ENCODE data around the gene CMTM7.

Gene CMTM7, protein sequence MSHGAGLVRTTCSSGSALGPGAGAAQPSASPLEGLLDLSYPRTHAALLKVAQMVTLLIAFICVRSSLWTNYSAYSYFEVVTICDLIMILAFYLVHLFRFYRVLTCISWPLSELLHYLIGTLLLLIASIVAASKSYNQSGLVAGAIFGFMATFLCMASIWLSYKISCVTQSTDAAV

DNA sequence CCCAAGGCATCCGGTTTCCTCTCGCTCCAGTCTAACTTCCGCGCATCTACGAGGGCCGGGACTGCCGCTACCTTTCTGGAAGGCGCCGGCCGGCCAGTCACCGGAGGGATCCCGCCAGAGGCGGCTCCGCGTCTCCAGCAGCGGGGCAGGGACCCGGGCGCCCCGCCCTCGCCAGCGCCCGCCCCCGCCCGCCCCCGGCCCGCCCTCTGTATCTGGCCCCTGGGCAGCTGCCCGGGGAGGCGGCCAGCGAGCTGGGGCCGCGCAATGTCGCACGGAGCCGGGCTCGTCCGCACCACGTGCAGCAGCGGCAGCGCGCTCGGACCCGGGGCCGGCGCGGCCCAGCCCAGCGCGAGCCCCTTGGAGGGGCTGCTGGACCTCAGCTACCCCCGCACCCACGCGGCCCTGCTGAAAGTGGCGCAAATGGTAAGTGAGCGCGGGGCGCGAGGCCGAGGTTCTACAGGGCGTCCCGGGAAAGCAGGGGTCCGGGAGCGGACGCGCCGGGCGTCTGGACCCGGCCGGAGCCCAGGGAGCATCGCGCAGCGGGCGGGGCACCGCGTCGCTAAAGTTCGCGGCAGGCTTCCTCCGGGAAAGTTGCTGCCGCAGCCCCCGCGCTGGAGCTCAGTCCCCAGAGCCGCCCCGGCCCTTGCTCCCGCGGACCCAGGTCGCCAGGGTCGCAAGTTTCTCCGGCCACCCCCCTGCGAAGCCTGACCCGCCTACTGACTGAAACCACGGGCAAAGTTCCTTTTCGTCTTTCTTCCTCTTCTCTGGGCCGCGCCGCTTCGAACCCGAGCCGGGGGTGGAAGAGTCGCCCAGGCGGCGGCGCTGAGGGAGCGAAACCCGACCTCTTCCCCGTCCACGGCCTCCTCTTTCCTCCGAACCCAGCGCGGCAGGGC, at the start of gene CMTM7:
Gene CMTM7 (plus strand): TSS at position 211 of the 893 bp plus-strand sequence. CDS start 54 bp downstream, at position 265.
- peak within 1 kb of the TSS; percentile 79 for H3K4me3 ChIP-seq (ENCODE audit: low read depth, low read length)
- H3K9ac ChIP-seq (ENCODE audit: low read depth, low read length): peak within 1 kb of the TSS; percentile 81
- H3K4me1 ChIP-seq (ENCODE audit: control insufficient read depth, insufficient read depth, low read length): peaks cover 5% of the 10 kb centered on the region
- H3K36me3 ChIP-seq (ENCODE audit: control insufficient read depth, insufficient read depth, low read length): no peaks in the 10 kb centered on the region
- H3K9me3 ChIP-seq (ENCODE audit: control insufficient read depth, insufficient read depth, low read length): no peaks in the 10 kb centered on the region
- peaks cover 9% of the 10 kb centered on the region for H3K27me3 ChIP-seq (ENCODE audit: control insufficient read depth, insufficient read depth, low read length)

GRCh38 chr3:32347343-32348125, 44.1 kb upstream of the CMTM7 start:
- no peak overlapping the region for H3K4me3 ChIP-seq (ENCODE audit: low read depth, low read length)
- peaks cover 13% of the 10 kb centered on the region for H3K4me1 ChIP-seq (ENCODE audit: control insufficient read depth, insufficient read depth, low read length)
- no peaks in the 10 kb centered on the region for H3K36me3 ChIP-seq (ENCODE audit: control insufficient read depth, insufficient read depth, low read length)
- no peaks in the 10 kb centered on the region for H3K9me3 ChIP-seq (ENCODE audit: control insufficient read depth, insufficient read depth, low read length)
- H3K27me3 ChIP-seq (ENCODE audit: control insufficient read depth, insufficient read depth, low read length): no peaks in the 10 kb centered on the region
- H3K9ac ChIP-seq (ENCODE audit: low read depth, low read length): no peak overlapping the region

DNA sequence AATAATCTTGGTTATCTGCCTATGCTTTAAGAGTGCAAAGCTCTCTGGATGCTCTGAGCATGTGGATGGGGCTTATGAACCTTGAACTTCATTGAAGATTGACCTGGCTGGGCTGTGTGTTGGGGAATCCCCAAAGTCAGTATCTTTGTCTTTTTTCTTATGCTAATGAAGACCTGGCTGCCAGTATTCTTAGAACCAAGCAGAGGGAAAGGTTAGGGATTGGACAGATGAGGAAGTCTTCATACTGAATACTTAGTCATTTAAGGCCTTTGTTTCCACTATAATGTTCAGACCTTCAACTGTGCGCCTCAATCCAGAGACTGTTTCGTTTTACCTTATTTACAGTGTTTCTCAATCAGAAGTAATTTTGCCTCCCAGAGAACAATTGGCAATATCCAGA, 42.5 kb upstream of the CMTM7 start:
- H3K9ac ChIP-seq (ENCODE audit: low read depth, low read length): no peak overlapping the region
- no peak overlapping the region for H3K4me3 ChIP-seq (ENCODE audit: low read depth, low read length)
- peaks cover 13% of the 10 kb centered on the region for H3K4me1 ChIP-seq (ENCODE audit: control insufficient read depth, insufficient read depth, low read length)
- no peaks in the 10 kb centered on the region for H3K9me3 ChIP-seq (ENCODE audit: control insufficient read depth, insufficient read depth, low read length)
- H3K36me3 ChIP-seq (ENCODE audit: control insufficient read depth, insufficient read depth, low read length): no peaks in the 10 kb centered on the region
- no peaks in the 10 kb centered on the region for H3K27me3 ChIP-seq (ENCODE audit: control insufficient read depth, insufficient read depth, low read length)

- no peak overlapping the region for H3K9ac ChIP-seq (ENCODE audit: low read depth, low read length)
- H3K4me1 ChIP-seq (ENCODE audit: control insufficient read depth, insufficient read depth, low read length): peaks cover 10% of the 10 kb centered on the region
Measured at GRCh38 chr3:32352563-32352962, 39.1 kb upstream of the CMTM7 start.

GRCh38 chr3:32353351-32353750, 38.3 kb upstream of the CMTM7 start:
- no peak overlapping the region for H3K4me3 ChIP-seq (ENCODE audit: low read depth, low read length)
- H3K9ac ChIP-seq (ENCODE audit: low read depth, low read length): no peak overlapping the region
- no peaks in the 10 kb centered on the region for H3K27me3 ChIP-seq (ENCODE audit: control insufficient read depth, insufficient read depth, low read length)
- H3K4me1 ChIP-seq (ENCODE audit: control insufficient read depth, insufficient read depth, low read length): peaks cover 7% of the 10 kb centered on the region
- H3K36me3 ChIP-seq (ENCODE audit: control insufficient read depth, insufficient read depth, low read length): no peaks in the 10 kb centered on the region
- H3K9me3 ChIP-seq (ENCODE audit: control insufficient read depth, insufficient read depth, low read length): no peaks in the 10 kb centered on the region

More at GRCh38 chr3:32352563-32352962, 39.1 kb upstream of the CMTM7 start:
- Histone ChIP-seq H3K4me3 (ENCODE audit: low read depth, low read length) (no peak overlapping the region), H3K9me3 (ENCODE audit: control insufficient read depth, insufficient read depth, low read length) (no peaks in the 10 kb centered on the region), H3K36me3 (ENCODE audit: control insufficient read depth, insufficient read depth, low read length) (no peaks in the 10 kb centered on the region), H3K27me3 (ENCODE audit: control insufficient read depth, insufficient read depth, low read length) (no peaks in the 10 kb centered on the region)

DNA sequence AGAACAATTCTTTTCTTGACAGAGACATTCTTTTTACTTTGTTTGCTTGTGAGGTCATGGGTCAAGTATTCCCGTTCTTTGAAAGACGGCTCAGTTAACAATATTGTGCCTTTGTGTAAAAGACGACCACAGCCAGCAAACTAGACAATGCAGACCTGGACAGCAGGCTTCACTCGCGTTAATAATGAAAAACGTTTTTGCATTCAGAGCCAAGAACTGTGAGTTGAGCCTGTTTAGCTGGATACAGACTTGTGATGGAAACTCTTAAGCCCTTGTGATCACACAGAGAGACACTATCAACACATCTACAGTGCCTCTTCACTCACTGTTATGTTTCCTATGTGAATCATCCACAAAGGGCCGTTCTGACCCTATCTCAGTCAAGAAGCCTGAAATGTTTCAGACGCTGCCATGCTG, 37.3 kb upstream of the CMTM7 start:
- Histone ChIP-seq H3K4me1 (ENCODE audit: control insufficient read depth, insufficient read depth, low read length) (peaks cover 4% of the 10 kb centered on the region), H3K27me3 (ENCODE audit: control insufficient read depth, insufficient read depth, low read length) (no peaks in the 10 kb centered on the region), H3K9me3 (ENCODE audit: control insufficient read depth, insufficient read depth, low read length) (no peaks in the 10 kb centered on the region), H3K36me3 (ENCODE audit: control insufficient read depth, insufficient read depth, low read length) (no peaks in the 10 kb centered on the region), H3K4me3 (ENCODE audit: low read depth, low read length) (no peak overlapping the region), H3K9ac (ENCODE audit: low read depth, low read length) (no peak overlapping the region)

GRCh38 chr3:32355751-32356291, 35.8 kb upstream of the CMTM7 start:
- Histone ChIP-seq H3K36me3 (ENCODE audit: control insufficient read depth, insufficient read depth, low read length) (no peaks in the 10 kb centered on the region), H3K9ac (ENCODE audit: low read depth, low read length) (no peak overlapping the region), H3K4me3 (ENCODE audit: low read depth, low read length) (no peak overlapping the region), H3K9me3 (ENCODE audit: control insufficient read depth, insufficient read depth, low read length) (no peaks in the 10 kb centered on the region), H3K27me3 (ENCODE audit: control insufficient read depth, insufficient read depth, low read length) (no peaks in the 10 kb centered on the region), H3K4me1 (ENCODE audit: control insufficient read depth, insufficient read depth, low read length) (peaks cover 2% of the 10 kb centered on the region)

- no peaks in the 10 kb centered on the region for H3K36me3 ChIP-seq (ENCODE audit: control insufficient read depth, insufficient read depth, low read length)
- H3K27me3 ChIP-seq (ENCODE audit: control insufficient read depth, insufficient read depth, low read length): no peaks in the 10 kb centered on the region
Measured at GRCh38 chr3:32359766-32360492, 31.7 kb upstream of the CMTM7 start.

GRCh38 chr3:32360493-32360827, 31.2 kb upstream of the CMTM7 start:
- Histone ChIP-seq H3K4me3 (ENCODE audit: low read depth, low read length) (no peak overlapping the region), H3K9me3 (ENCODE audit: control insufficient read depth, insufficient read depth, low read length) (no peaks in the 10 kb centered on the region), H3K27me3 (ENCODE audit: control insufficient read depth, insufficient read depth, low read length) (no peaks in the 10 kb centered on the region), H3K4me1 (ENCODE audit: control insufficient read depth, insufficient read depth, low read length) (peaks cover 2% of the 10 kb centered on the region), H3K9ac (ENCODE audit: low read depth, low read length) (no peak overlapping the region), H3K36me3 (ENCODE audit: control insufficient read depth, insufficient read depth, low read length) (no peaks in the 10 kb centered on the region)

More at GRCh38 chr3:32359766-32360492, 31.7 kb upstream of the CMTM7 start:
- no peaks in the 10 kb centered on the region for H3K9me3 ChIP-seq (ENCODE audit: control insufficient read depth, insufficient read depth, low read length)
- peaks cover 2% of the 10 kb centered on the region for H3K4me1 ChIP-seq (ENCODE audit: control insufficient read depth, insufficient read depth, low read length)
- no peak overlapping the region for H3K9ac ChIP-seq (ENCODE audit: low read depth, low read length)
- no peak overlapping the region for H3K4me3 ChIP-seq (ENCODE audit: low read depth, low read length)

DNA sequence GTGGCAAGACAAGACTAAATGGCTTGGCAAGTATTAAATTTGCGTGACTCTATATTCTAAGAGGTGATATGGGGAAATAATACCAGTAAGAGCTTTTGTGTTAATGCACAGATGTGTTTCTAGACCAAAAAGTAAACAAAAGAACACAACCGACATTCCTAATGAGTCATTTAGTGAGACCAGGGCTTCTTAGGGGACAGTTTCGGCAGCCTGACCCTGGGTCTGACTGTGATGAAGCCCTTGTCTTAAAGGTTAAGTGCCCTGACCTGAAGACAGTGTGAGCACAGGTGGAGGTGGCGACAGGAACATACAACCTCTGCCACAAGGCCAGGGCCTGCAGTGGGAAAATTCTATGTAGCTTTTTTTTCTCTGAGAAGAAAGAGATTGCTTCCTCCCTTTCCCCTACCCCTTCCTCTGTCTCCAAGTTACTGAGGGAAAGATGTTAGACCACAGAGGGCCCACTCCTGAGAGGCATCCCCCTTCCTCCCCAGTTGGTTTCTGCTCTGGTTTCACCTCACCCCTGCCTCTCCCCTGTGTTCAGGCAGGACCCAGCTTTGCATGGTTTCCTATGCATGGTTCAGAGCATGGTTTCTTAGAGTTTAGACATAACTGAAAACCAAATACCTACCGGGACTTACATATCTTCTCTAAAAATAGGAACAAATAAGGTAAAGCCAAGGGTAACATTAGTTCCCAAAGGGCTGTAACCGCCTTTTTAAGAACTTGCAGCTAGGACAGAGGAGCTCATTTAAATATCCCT, 24.8 kb upstream of the CMTM7 start:
- no peak overlapping the region for H3K4me3 ChIP-seq (ENCODE audit: low read depth, low read length)
- no peaks in the 10 kb centered on the region for H3K9me3 ChIP-seq (ENCODE audit: control insufficient read depth, insufficient read depth, low read length)
- peak overlapping the region; percentile 37 for H3K9ac ChIP-seq (ENCODE audit: low read depth, low read length)
- peaks cover 6% of the 10 kb centered on the region for H3K4me1 ChIP-seq (ENCODE audit: control insufficient read depth, insufficient read depth, low read length)
- no peaks in the 10 kb centered on the region for H3K27me3 ChIP-seq (ENCODE audit: control insufficient read depth, insufficient read depth, low read length)
- no peaks in the 10 kb centered on the region for H3K36me3 ChIP-seq (ENCODE audit: control insufficient read depth, insufficient read depth, low read length)

Measured in iPS-15b (cell line).